ENCODE measurements around the gene STK24. TPM values are rescaled to one million over a fixed set of nuclear protein-coding genes. Genes with fewer than 3 reads are reported as not detected.
A peak's percentile ranks its signal among the peaks of the same experiment; 100 is the strongest.

Gene STK24
- total and polyA plus RNA-seq, 5 donors: 44.9 to 66.9 (median 62.2) TPM

- ATAC-seq (no peak), DNase-seq (no peak)
- intact Hi-C loops (cut with DNase I): loop anchor here in 2 of 4 donors (5.0 to 10.0 kb wide), 3 partner anchors 56 to 404 kb away; no protein-coding TSS in a partner anchor
- Histone ChIP-seq H3K4me3 (ENCODE audit: low read length) (no peak overlapping the region), H3K9me3 (ENCODE audit: control insufficient read depth, low read length) (no peaks in the 10 kb centered on the region), H3K27ac (ENCODE audit: low read length) (no peak overlapping the region), H3K27me3 (ENCODE audit: control insufficient read depth, insufficient read depth) (no peaks in the 10 kb centered on the region), H3K4me1 (ENCODE audit: control insufficient read depth, insufficient read depth, low read length) (no peaks in the 10 kb centered on the region)
- 96% methylated on average over 25 of the region's 25 CpGs for WGBS
Observed at GRCh38 chr13:98440390-98441055, 136.4 kb downstream of the STK24 start.

DNA sequence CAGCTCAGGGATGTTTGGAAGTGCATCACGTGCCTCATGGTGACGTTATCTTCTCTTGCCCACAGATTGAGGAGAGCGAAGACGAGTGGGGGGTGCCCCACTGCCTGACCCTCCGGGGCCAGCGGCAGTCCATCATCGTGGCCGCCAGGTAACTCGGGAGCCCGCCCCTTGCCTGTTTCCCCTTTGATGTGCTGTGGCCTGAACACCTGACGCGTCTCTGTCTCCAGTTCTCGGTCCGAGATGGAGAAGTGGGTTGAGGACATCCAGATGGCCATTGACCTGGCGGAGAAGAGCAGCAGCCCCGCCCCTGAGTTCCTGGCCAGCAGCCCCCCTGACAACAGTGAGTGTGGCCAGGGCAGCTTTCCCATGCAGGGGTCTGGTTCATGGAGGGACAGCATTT is 137.0 kb downstream of the STK24 start:
- intact Hi-C loops (cut with DNase I): loop anchor here in 2 of 4 donors (5.0 to 10.0 kb wide), 3 partner anchors 55 to 405 kb away; no protein-coding TSS in a partner anchor
- H3K4me1 ChIP-seq (ENCODE audit: control insufficient read depth, insufficient read depth, low read length): no peaks in the 10 kb centered on the region
- H3K27me3 ChIP-seq (ENCODE audit: control insufficient read depth, insufficient read depth): no peaks in the 10 kb centered on the region
- no peak overlapping the region for H3K4me3 ChIP-seq (ENCODE audit: low read length)
- ATAC-seq (no peak), DNase-seq (no peak)
- no peaks in the 10 kb centered on the region for H3K9me3 ChIP-seq (ENCODE audit: control insufficient read depth, low read length)
- no peak overlapping the region for H3K27ac ChIP-seq (ENCODE audit: low read length)
- 88% methylated on average over 16 of the region's 16 CpGs for WGBS

- Histone ChIP-seq H3K9me3 (ENCODE audit: control insufficient read depth, low read length) (no peaks in the 10 kb centered on the region), H3K27ac (ENCODE audit: low read length) (no peak overlapping the region), H3K4me1 (ENCODE audit: control insufficient read depth, insufficient read depth, low read length) (no peaks in the 10 kb centered on the region), H3K4me3 (ENCODE audit: low read length) (no peak overlapping the region), H3K27me3 (ENCODE audit: control insufficient read depth, insufficient read depth) (no peaks in the 10 kb centered on the region)
- intact Hi-C loops (cut with DNase I): no loop called here
- peak in 1 of 3 donors; percentile 48 for DNase-seq
- no peak for ATAC-seq
- 94% methylated on average over 32 of the region's 32 CpGs for WGBS
Observed at GRCh38 chr13:98439126-98439828, 137.6 kb downstream of the STK24 start.

DNA sequence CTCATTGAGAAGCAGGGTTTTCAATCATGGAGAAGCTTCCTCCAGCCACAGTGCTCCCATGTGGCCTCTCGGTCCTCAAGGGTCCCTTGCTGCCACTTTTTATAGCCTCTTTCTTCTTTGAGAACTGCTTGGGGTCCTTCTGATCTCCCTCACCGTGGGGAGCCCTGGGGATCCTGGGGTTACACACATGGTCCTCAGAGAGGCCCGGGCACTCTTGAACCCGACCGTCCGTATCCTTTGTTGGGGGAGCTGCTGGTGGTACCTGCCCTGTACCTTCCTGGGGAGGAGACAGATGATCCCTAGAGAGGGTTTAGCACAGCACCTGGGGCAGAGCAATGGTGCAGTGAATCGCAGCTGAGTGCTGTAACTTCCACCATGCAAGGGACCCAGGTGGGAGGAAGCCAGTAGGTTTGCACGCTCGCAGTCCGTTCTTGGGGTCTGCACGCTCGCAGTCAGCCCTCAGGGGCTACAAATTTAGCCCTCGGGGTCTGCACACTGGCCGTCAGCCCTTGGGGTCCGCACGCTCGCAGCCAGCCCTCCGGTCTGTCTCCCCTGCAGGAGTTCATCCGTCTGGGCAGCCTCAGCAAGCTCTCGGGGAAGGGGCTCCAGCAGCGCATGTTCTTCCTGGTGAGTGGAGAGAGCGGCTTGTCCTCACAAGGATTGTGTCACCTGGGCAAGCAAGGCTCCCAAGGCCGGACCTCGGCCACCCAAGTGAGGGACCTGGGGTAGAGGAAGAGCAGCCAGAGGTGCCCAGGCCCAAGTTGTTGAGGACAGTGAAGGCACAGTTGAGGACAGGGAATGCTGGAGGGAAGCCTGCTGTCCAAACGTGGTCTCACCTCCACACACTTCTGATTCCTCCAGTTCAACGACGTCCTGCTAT is 138.4 kb downstream of the STK24 start:
- DNase-seq (no peak), ATAC-seq (no peak)
- Histone ChIP-seq H3K27ac (ENCODE audit: low read length) (no peak overlapping the region), H3K9me3 (ENCODE audit: control insufficient read depth, low read length) (no peaks in the 10 kb centered on the region), H3K4me3 (ENCODE audit: low read length) (no peak overlapping the region), H3K4me1 (ENCODE audit: control insufficient read depth, insufficient read depth, low read length) (no peaks in the 10 kb centered on the region), H3K27me3 (ENCODE audit: control insufficient read depth, insufficient read depth) (no peaks in the 10 kb centered on the region)
- intact Hi-C loops (cut with DNase I): no loop called here
- WGBS: 96% methylated on average over 27 of the region's 27 CpGs

- no peak overlapping the region for H3K27ac ChIP-seq (ENCODE audit: low read length)
- intact Hi-C loops (cut with DNase I): no loop called here
- no peaks in the 10 kb centered on the region for H3K4me1 ChIP-seq (ENCODE audit: control insufficient read depth, insufficient read depth, low read length)
- H3K27me3 ChIP-seq (ENCODE audit: control insufficient read depth, insufficient read depth): no peaks in the 10 kb centered on the region
- no peak for ATAC-seq
- no peak for DNase-seq
- 66% methylated on average over 12 of the region's 12 CpGs for WGBS
- no peaks in the 10 kb centered on the region for H3K9me3 ChIP-seq (ENCODE audit: control insufficient read depth, low read length)
- H3K4me3 ChIP-seq (ENCODE audit: low read length): no peak overlapping the region
Observed at GRCh38 chr13:98436233-98436910, 140.5 kb downstream of the STK24 start.

DNA sequence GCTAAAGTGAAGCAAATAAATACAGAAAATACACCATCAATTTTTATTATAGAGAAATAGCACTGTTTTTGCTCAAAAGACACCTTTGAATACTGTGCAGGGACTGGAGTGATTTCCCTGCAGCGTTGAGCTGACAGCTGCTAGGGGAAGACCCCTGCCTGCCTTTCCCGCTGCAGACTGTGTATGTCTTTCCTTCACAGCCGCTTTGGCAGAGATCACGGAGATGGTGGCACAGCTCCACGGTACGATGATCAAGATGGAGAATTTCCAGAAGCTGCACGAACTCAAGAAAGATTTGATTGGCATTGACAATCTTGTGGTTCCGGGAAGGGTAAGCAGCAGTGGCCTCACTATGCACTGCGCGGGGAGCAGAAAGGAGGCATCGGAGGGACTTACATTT is 141.5 kb downstream of the STK24 start:
- Histone ChIP-seq H3K9me3 (ENCODE audit: control insufficient read depth, low read length) (no peaks in the 10 kb centered on the region), H3K27me3 (ENCODE audit: control insufficient read depth, insufficient read depth) (no peaks in the 10 kb centered on the region), H3K4me1 (ENCODE audit: control insufficient read depth, insufficient read depth, low read length) (no peaks in the 10 kb centered on the region), H3K27ac (ENCODE audit: low read length) (no peak overlapping the region), H3K4me3 (ENCODE audit: low read length) (no peak overlapping the region)
- ATAC-seq (no peak), DNase-seq (no peak)
- 80% methylated on average over 11 of the region's 11 CpGs for WGBS
- intact Hi-C loops (cut with DNase I): no loop called here

DNA sequence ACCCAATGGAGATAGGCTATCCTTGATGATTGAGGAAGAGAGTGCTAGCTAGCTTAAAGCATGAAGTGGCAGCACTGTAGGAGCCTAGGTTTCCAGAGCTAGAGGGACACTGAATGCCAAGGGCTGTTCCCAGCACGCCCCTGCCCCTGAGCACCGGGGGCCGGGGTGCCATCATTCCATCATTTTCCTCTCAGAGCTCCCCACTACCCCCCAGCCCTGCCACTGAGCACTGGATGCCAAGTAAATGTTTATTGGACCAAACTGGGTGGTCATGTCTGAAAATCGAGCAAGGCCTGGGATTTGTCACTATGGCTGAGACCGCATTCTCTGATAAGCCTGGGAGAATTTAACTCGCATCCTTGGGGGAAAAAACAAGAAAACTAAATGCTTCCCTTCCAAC is 142.8 kb downstream of the STK24 start:
- H3K9me3 ChIP-seq (ENCODE audit: control insufficient read depth, low read length): no peaks in the 10 kb centered on the region
- no peak overlapping the region for H3K4me3 ChIP-seq (ENCODE audit: low read length)
- no peak overlapping the region for H3K27ac ChIP-seq (ENCODE audit: low read length)
- intact Hi-C loops (cut with DNase I): no loop called here
- ATAC-seq (no peak), DNase-seq (no peak)
- WGBS: 91% methylated on average over 6 of the region's 6 CpGs
- no peaks in the 10 kb centered on the region for H3K4me1 ChIP-seq (ENCODE audit: control insufficient read depth, insufficient read depth, low read length)
- H3K27me3 ChIP-seq (ENCODE audit: control insufficient read depth, insufficient read depth): no peaks in the 10 kb centered on the region

GRCh38 chr13:98433654-98434053 is 143.3 kb downstream of the STK24 start:
- H3K27me3 ChIP-seq (ENCODE audit: control insufficient read depth, insufficient read depth): no peaks in the 10 kb centered on the region
- H3K4me1 ChIP-seq (ENCODE audit: control insufficient read depth, insufficient read depth, low read length): no peaks in the 10 kb centered on the region
- no peak overlapping the region for H3K4me3 ChIP-seq (ENCODE audit: low read length)
- H3K27ac ChIP-seq (ENCODE audit: low read length): no peak overlapping the region
- DNase-seq (no peak), ATAC-seq (no peak)
- H3K9me3 ChIP-seq (ENCODE audit: control insufficient read depth, low read length): no peaks in the 10 kb centered on the region
- 96% methylated on average over 10 of the region's 10 CpGs for WGBS
- intact Hi-C loops (cut with DNase I): no loop called here

DNA sequence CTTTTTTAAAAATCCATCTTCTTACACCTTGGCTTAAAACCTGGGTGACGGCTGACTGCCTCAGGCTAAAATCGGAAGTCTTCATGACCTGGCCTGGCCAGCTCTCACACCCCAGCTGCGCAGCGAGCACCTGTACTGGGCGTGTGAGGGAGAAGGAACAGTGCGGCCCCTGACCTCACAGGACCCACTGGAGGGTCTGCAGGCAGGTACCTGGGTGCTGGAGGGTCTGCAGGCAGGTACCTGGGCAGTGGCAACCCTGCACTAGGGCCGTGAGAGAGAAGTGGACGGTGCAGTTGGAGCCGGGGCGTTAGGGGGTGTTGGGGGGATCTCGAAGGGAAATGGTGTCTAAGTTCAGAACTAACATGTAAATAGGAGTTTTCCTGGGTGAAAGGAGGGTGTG is 144.3 kb downstream of the STK24 start:
- Histone ChIP-seq H3K4me1 (ENCODE audit: control insufficient read depth, insufficient read depth, low read length) (no peaks in the 10 kb centered on the region), H3K4me3 (ENCODE audit: low read length) (no peak overlapping the region), H3K27ac (ENCODE audit: low read length) (no peak overlapping the region), H3K27me3 (ENCODE audit: control insufficient read depth, insufficient read depth) (no peaks in the 10 kb centered on the region), H3K9me3 (ENCODE audit: control insufficient read depth, low read length) (no peaks in the 10 kb centered on the region)
- ATAC-seq (no peak), DNase-seq (no peak)
- WGBS: 97% methylated on average over 11 of the region's 11 CpGs
- intact Hi-C loops (cut with DNase I): no loop called here

GRCh38 chr13:98429977-98430736 is 146.8 kb downstream of the STK24 start:
- no peak for ATAC-seq
- intact Hi-C loops (cut with DNase I): no loop called here
- no peak for DNase-seq
- no peak overlapping the region for H3K4me3 ChIP-seq (ENCODE audit: low read length)
- WGBS: 82% methylated on average over 11 of the region's 11 CpGs
- H3K27ac ChIP-seq (ENCODE audit: low read length): no peak overlapping the region
- H3K9me3 ChIP-seq (ENCODE audit: control insufficient read depth, low read length): no peaks in the 10 kb centered on the region
- no peaks in the 10 kb centered on the region for H3K27me3 ChIP-seq (ENCODE audit: control insufficient read depth, insufficient read depth)
- H3K4me1 ChIP-seq (ENCODE audit: control insufficient read depth, insufficient read depth, low read length): no peaks in the 10 kb centered on the region
